ENCODE data around the gene PRKCD.

The PRKCD gene

GRCh38 chr3:53157974-53158580, 2.9 kb upstream of the PRKCD start:
- FAIRE-seq: no peak

GRCh38 chr3:53158765-53159155, 2.2 kb upstream of the PRKCD start:
- no peak for FAIRE-seq

- no peak for FAIRE-seq
Observed at GRCh38 chr3:53159156-53160060, 1.6 kb upstream of the PRKCD start.

GRCh38 chr3:53160061-53160659, 849 bp upstream of the PRKCD start:
- FAIRE-seq: no peak

- no peak for FAIRE-seq
Observed at GRCh38 chr3:53161450-53161819, 426 bp downstream of the PRKCD start.

GRCh38 chr3:53161820-53162671, 1.0 kb downstream of the PRKCD start:
- no peak for FAIRE-seq

- no peak for FAIRE-seq
Observed at GRCh38 chr3:53162672-53163443, 1.8 kb downstream of the PRKCD start.

GRCh38 chr3:53163444-53164387, 2.7 kb downstream of the PRKCD start:
- no peak for FAIRE-seq

- FAIRE-seq: no peak
Observed at GRCh38 chr3:53164911-53165310, 3.9 kb downstream of the PRKCD start.

- no peak for FAIRE-seq
Observed at GRCh38 chr3:53166206-53166605, 5.2 kb downstream of the PRKCD start.

GRCh38 chr3:53166781-53167291, 5.8 kb downstream of the PRKCD start:
- FAIRE-seq: no peak

GRCh38 chr3:53167418-53168174, 6.6 kb downstream of the PRKCD start:
- FAIRE-seq: no peak

GRCh38 chr3:53168175-53168923, 7.3 kb downstream of the PRKCD start:
- no peak for FAIRE-seq

GRCh38 chr3:53169045-53169831, 8.2 kb downstream of the PRKCD start:
- no peak for FAIRE-seq

- no peak for FAIRE-seq
Observed at GRCh38 chr3:53169832-53170324, 8.9 kb downstream of the PRKCD start.

- FAIRE-seq: no peak
Observed at GRCh38 chr3:53170325-53171063, 9.5 kb downstream of the PRKCD start.

GRCh38 chr3:53171064-53171418, 10.0 kb downstream of the PRKCD start:
- FAIRE-seq: no peak
